Measurements from ENCODE around the gene ZDHHC24.
A peak's percentile ranks its signal among the peaks of the same experiment; 100 is the strongest.

- TF ChIP-seq, protein P1, sequence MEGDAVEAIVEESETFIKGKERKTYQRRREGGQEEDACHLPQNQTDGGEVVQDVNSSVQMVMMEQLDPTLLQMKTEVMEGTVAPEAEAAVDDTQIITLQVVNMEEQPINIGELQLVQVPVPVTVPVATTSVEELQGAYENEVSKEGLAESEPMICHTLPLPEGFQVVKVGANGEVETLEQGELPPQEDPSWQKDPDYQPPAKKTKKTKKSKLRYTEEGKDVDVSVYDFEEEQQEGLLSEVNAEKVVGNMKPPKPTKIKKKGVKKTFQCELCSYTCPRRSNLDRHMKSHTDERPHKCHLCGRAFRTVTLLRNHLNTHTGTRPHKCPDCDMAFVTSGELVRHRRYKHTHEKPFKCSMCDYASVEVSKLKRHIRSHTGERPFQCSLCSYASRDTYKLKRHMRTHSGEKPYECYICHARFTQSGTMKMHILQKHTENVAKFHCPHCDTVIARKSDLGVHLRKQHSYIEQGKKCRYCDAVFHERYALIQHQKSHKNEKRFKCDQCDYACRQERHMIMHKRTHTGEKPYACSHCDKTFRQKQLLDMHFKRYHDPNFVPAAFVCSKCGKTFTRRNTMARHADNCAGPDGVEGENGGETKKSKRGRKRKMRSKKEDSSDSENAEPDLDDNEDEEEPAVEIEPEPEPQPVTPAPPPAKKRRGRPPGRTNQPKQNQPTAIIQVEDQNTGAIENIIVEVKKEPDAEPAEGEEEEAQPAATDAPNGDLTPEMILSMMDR (IDR thresholded peaks at IDR 0.05): no peak
- TF ChIP-seq POLR2A (IDR thresholded peaks at IDR 0.05): peak; percentile 85
These were observed at the start of gene ZDHHC24 for GRCh38 chr11:66545701-66546367.

Measured in right lobe of liver (tissue), 4 donors.